D721Med (cell line): ENCODE results near the gene CD200.
"Not testable (repeated sequence)": the region's sequence is repeated elsewhere in the genome, so short reads cannot be mapped to it uniquely, and the experiment has no call there.

Experiments used
- DNase-seq: peaks from one replicate; pipeline ENCODE4 v3.0.0; 2011; ENCODE audit warnings: low spot score; ENCODE audit not compliant: insufficient read length
- FAIRE-seq: peaks from 2 replicates; lab custom pipeline; 2011; peaks lifted over from hg19 to GRCh38; lab: Jason Lieb, UNC
- CTCF ChIP-seq: IDR thresholded peaks from 2 replicates; pipeline ENCODE4 v1.5.1; 2012; ENCODE audit warnings: mild to moderate bottlenecking, control low read depth; ENCODE audit not compliant: insufficient read depth; ENCODE audit errors: missing control alignments

CD200 gene

GRCh38 chr3:112394003-112394640 is 61.2 kb downstream of the CD200 start:
- TF ChIP-seq CTCF: no peak
- no peak for FAIRE-seq
- no peak for DNase-seq

DNA sequence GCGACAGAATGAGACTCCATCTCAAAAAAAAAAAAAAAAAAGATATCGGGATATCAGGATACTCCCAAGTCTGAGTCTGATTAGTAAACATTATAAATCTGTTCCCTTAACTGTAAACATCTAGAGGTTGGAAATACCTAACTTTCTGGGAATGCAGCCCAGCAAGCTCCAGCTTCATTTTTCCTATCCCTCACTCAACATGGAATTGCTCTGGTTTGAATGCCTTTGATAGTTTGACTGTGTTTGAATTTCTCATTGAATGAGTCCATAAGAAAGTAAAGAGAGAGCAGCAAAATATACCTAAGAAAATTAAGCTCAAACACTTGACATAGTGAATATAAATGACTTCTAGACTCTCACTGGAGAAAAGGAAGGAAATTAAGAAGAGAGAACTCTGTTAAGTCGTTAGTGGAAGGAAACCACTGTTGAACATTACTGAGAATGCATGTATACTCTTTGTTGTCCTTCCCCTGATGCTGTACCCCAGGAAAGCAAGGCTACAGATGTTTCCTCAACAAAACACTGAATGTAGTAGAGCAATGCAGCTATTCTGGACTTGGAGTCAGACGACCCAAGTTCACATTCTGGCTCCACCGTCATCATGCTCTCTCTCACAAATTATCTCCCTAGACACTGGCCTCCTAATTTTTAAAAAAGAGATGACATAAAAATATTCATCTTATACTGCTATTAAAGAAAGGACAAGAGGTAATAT is 62.4 kb downstream of the CD200 start:
- TF ChIP-seq CTCF: no peak
- DNase-seq (no peak), FAIRE-seq (no peak)

DNA sequence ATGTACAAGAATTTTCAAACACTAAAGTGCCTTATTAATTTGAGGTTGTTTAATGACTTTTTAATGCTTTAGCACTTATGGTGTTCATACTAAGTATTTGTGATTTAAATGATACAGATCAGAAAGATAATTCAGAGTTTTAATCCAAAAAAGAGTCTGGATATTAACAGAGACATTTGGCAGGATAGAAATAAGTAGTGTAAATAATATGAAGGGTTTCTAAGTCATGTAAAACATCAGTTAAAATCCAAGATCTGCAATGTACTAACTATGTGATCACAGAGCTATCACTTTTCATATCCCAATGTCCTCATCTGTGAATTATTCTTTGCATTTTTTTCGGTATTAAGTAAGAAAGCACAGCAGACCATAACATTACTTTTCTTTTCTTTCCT is 62.9 kb downstream of the CD200 start:
- TF ChIP-seq CTCF: no peak
- FAIRE-seq (peak; percentile 6), DNase-seq (no peak)

DNA sequence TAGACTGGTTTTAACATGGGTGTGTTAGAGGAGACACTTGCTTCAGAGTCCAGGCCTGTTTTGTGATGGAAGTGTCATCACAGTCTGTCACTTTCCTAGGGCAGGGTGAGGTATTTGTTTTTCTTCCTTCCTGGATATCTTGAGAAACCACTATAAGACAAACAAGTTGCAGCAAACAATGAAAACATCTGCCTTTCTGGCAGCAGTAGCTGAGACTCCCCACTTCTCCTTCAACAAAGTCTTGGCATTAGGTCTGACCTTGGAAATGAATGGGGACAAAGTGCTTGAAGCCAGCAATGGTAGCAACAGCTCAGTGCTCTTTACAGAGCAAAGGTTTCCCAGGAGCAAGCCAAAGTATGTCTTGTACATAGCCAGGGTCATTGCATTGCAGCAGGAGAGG is 64.6 kb downstream of the CD200 start:
- DNase-seq (no peak), FAIRE-seq (no peak)

DNA sequence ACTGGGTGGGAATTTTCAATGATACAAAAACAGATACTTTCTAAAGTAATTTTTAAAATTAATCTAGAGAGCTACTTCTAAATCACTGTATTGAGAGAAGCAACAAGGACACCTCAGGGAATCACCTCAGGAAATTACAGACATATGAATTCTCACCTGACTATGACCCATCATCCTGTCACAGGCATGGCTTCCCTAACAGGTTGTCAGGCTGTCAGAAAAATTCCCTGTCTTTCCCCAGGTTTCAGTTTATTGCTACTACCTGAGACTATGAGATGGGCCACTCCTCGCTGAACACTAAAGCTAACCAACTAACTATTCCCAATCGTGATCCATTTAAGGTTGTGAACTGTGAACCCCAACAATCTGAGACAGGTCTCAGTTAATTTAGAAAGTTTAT is 66.1 kb downstream of the CD200 start:
- DNase-seq (no peak), FAIRE-seq (no peak)
- TF ChIP-seq CTCF: no peak

More for the DNA sequence above, 64.6 kb downstream of the CD200 start:
- TF ChIP-seq CTCF: no peak

- not testable (repeated sequence) for DNase-seq, FAIRE-seq
These were observed 66.6 kb downstream of the CD200 start for GRCh38 chr3:112399554-112399953.

- not testable (repeated sequence) for FAIRE-seq, DNase-seq
These were observed 67.4 kb downstream of the CD200 start for GRCh38 chr3:112400317-112400716.

DNA sequence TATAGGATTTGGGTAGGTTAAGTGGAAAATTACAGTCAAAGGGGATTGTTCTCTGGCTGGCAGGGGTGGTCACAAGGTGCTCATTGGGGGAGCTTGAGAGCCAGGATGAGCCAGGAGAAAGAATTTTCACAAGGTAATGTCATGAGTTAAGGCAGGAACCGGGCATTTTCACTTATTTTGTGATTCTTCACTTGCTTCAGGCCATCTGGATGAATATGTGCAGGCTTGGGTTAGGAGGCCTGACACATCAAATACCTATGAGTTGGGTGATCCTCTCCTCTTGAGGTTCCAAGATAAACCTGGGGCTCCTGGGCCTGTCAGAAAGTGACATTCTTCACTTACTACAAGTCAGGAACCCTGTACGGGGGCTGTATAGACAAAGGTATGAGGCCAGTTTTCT is 68.7 kb downstream of the CD200 start:
- no peak for TF ChIP-seq CTCF
- DNase-seq (no peak), FAIRE-seq (no peak)
